SKM-1 treated with dmso at 0.1 percent for 144 hours (cell line): ENCODE measurements around the gene MYO7B.
A peak's percentile ranks its signal among the peaks of the same experiment; 100 is the strongest.

Experiments
- DNase-seq: peaks from one replicate; lab custom pipeline; 2025; ENCODE audit not compliant: unreplicated experiment; lab: John Stamatoyannopoulos, UW

Gene MYO7B

DNA sequence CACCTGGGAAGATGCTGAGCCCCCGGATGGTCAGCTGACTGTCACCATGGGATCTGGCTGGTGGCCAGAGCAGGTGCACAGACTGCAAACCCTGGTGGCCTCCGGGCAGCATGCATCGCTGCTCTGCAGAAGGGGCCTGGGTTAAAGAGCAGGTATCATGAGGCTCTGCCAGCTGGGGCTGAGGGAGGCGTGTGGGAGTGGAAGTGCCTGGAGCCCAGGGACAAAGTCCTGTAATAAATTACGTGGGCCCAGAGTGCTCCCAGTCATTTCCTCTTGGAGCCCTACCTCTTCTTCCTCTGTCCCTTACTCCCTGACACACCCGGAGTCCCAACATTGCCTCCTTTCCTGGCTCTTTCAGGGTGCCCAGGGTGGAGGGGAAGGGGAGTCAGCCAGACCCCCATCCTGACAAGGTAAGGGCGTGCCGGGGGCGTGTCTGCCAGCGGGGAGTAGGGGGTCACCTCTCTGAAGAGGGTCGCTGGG, at the start of gene MYO7B:
MYO7B (plus strand) TSS at position 262 of the 480 bp plus-strand sequence. CDS start 24,040 bp downstream, outside the sequence.
- no peak for DNase-seq

DNA sequence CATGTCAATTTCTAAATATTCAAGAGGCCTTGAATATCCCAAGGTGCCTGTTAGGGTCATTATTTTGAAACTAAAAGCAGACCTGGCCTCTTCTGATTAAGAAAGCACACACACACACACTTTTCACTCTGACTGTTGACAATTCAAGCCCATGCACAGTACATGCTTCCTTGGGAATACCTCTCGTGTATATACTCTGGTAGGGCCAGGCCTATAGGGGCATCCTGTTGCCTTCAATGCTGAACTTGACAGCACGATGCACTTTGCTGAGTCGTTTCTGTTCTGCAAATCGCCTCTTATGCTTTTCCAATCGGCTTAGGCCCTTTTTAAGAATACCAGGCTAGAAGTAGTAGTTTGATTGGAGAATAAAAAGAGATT, 49.8 kb upstream of the MYO7B start:
- no peak for DNase-seq

DNA sequence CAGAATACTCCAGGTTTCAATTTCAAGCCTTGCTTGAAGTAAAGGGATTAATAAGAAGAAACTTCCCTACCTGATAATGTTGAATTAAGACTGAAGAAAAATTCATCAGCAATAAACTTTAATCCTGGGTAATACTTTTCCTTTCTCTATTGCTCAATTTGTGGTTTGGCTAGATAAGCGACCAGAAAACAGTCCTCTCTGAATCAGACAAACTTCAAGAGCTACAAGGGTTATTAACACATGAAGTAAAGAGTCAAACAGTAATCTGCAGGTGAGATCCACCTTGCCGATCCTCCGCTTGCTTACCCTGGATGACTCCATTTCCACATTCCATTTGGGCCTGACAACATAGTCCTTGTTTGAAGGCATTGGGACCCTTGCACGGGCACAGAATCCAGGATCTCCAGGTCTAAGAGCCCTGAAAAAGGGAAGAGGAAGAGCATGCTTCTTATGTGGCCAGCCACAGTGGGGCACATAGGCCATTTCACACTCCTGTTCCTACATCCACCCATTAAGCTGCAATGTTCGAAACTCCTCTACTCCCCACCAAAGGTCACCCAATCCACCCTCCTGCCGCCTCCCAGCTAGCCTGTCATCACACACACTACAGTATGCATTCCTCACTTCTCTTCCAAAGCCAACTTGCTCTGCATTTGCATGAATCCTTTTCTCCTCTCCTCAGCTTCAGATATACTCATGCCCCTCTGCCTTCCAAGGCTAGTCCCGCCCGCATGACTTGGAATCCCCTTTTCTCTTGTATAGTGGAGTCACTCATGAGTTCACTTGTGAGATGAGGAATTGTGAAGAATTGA, 49.0 kb upstream of the MYO7B start:
- DNase-seq, result peak; percentile 70

DNA sequence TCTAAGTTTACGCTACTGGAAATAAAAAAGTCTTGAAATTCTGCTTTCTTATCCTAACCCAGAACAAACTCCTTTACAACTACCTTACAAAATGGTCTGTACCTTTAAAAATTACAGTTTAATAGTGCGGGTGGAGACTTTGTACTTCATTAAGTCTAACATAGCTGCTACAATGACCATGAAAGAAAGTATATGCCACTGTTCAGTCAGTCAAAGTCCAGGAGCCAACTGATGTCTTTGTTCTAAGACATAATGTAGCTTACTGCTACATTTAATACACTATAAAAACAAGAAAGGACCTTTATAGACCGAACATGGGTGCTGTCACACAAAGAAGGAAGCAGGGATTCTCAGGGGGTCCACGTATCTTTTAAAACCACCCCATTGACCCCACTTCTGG, 45.2 kb upstream of the MYO7B start:
- no peak for DNase-seq

DNA sequence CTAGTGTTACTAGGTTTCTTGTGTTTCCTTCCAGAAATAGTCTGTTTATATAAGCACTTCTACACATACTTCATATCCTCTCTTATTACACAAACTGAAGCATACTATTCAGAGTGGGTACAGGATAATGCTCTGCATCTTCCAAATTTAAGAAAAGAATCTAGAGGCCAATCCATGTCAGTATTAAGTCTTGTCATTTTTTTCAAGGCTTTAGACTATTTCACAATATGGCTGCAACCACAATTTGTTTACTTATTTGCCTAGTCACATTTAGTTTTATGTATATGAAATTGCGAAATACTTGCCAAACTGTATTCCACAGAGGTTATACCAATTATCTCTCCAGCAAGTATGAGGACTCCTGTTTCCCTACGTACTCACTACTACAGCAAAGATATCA, 37.1 kb upstream of the MYO7B start:
- no peak for DNase-seq

DNA sequence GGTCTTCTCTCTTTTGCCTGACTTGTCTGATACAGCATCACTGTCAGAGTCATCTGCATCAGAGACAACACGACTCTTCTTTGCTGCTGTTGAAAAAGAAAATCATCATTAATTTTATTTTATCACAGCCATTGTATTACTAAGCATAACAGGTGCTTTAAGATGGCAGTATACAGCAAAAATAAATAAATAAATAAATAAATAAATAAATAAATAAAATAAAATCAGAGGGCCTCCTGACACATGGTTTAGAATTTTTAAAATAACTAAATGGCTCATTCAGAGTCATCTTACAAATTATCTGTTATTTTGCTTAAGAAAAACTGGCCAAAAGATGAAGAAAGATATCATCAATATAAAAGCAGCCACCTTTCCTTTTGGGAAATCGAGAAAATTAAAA, 32.0 kb upstream of the MYO7B start:
- no peak for DNase-seq

DNA sequence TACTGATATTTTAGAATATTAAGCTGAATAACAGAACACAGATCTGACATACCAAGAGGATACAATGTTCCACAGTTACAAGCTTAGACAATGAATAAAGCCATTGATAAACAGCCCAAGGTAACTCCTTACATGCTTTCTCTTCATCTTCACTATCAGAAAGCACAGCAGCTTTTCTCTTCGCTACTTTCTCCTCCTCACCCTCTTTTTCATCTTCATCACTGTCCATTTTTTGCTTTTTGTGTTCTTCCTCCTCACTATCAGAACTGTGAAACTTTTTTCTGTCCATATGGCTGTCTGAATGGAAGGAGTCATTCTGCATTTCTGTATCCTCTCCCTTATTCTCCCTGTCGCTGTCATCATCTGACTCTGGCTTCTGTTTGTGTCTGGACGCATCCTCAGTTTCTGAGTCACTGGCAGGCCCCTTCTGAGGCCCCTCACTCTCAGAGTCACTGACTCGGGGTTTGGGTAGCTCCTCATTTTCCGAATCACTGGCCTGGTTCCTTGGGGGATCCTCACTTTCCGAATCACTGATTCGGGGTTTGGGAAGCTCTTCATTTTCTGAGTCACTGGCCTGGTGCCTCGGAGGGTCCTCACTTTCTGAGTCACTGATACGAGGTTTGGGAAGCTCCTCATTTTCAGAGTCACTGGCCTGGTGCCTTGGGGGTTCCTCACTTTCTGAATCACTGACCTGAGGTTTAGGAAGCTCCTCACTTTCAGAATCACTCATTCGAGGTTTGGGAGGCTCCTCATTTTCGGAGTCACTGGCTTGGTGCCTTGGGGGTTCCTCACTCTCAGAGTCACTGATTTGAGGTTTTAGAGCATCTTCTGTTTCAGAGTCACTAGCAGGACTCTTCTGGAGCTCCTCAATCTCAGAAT, 30.7 kb upstream of the MYO7B start:
- DNase-seq, result no peak

DNA sequence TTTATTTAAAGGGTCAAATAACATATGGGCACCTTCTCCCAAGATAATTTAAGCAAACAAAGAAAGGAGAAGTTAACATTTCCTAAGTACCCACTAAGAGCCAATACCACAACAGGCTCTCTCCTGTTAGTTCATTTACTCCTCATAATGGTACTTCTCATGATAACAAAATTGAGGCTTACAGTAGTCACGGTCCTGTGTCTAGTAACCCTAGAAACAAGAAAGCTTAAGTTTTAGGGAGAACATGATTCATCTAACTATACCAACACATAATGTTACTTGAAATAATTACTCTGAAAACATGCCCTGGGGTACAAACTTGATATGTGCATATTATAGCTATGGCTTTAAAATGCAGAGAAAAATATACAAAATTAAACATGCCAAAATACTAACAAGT, 29.0 kb upstream of the MYO7B start:
- peak; percentile 29 for DNase-seq

DNA sequence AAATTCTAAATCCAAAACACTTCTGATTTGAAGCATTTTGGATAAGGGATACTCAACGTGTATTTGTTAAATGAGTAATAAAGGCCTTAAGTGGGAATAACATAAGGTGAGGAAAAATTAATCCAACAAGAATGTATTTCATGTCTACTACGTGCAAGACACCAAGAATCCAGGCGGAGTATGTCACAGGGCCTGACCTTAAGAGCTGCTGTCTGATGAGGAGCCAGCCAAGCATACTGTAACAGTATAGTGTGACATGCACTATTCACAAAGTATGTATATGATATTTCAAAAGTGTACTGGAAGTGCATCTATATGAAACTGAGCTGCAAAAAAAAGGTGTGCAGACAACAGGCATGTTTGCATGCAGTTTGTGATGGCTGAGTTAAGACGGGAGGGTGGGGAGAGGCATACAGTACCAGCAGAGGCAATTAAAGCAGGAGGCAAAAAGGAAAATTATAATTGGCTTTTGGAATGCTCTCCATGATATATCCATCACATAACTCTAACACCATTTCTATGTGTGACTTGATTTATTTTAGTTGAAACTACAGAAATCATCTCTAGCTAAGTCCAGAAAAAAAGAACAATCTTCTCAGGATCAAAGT, 27.4 kb upstream of the MYO7B start:
- no peak for DNase-seq

DNA sequence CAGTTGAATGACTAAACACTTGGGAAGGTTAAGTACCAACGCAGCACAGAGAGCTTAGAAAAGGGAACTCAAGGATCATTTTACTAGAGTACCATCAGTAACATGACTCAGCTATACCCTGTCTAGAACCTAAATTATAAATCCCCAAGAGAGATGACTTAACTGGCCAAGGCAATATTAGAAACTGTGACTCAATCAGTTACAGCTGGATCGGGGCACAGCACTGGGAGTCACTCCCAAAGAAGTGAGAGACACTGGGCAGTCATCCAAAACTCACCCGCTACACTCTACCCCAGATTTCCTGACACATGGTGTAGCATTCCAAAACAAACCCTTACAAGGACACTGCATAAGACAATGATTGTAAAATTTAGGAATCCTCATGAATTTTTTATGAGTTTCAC, 26.9 kb upstream of the MYO7B start:
- peak; percentile 30 for DNase-seq

DNA sequence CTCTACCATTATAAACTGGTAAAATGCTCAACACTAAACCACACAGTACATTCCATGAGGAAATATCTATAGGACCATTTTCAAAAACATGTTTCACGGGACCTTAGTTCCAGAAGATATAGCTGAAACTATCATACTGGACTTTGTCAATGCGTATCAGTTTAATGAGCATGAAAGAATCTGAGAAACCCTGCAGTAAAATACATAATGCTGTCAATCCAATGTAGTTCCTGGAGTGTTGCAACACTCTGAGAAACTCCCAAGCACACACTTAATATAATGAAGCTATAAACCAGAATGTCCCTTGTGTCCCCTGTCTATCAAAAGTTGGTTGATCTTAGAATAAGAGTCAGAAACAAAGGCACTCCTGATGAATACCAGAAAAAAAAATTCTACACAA, 25.4 kb upstream of the MYO7B start:
- no peak for DNase-seq

DNA sequence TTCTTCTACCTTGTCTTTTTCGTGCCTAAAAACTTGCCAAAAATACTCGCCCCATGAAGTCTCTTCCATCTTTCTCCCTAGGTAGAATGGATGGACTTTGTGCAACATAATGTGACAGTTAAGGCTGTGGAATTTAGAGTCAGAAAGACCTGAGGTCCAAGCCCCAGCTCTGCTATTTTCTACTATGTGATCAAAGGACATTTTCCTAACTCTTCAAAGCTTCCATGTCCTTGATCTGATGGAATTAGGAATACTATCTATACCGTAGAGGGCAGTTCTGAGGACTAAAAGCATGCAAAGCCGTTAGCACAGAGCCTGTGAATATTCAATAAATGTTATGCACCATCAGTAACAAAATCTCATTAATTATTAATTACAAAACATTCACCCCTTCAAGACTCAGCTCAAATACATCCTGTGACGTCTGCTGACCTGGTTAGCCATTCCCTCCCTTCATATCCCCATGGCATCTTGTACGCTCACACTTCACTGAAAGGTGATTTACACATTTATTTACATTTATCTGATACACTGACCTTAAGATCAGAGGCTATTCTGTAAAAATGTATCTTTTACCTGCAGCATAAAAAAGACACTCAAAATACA, 24.3 kb upstream of the MYO7B start:
- no peak for DNase-seq

DNA sequence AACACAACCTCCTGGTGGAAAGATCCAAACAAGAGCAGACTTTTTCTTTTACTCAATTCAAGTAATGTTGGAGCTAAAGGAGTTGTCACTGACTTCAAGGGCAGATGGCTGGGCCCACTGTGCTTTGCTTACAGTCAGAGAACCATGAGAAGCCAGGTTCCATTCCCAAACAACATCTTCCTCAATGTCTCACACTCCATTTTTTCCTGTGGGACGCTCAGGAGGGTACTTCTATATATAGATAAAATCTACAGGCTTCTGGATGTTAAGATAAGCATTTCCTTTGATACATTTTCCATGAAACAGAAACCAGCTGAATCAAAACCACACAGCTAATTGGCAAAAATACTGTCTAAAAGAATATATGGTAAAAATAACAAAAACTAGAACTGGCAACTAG, 23.6 kb upstream of the MYO7B start:
- no peak for DNase-seq

DNA sequence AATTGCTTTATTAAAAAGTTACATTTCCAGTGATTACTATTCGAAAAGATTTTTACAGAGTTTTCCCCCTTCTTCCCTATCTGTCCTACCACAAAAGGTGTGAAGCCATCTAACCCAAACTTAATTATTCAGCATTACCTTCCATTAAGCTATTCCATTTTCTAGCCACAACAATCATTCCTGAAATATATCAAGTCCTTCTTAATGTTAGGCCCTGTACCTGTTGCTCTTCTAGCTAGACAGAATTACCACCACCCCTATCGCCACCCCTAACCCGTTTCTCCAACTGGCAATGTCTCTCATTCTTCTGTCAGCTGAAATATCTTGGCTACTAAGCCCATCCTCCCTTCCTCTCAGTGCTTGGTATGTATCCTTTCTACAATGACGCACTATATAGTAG, 23.1 kb upstream of the MYO7B start:
- no peak for DNase-seq

DNA sequence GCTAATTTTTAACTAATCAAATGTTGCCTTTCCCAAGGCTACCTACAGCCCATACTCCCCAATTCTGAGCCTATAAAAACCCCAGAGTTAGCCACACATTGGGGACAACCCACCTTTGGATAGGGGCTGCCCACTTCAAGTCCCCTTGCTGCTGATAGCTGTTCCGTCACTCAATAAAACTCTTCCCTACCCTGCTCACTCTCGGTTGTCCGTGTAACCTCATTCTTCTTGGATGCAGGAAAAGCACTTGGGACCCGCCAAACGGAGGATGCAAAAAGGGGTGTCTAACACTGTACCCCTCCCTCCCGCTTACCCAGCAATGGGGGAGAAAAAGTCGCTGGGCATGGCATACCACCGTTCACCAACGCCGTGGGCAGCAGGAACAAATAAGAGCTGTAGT, 21.4 kb upstream of the MYO7B start:
- DNase-seq, result no peak

DNA sequence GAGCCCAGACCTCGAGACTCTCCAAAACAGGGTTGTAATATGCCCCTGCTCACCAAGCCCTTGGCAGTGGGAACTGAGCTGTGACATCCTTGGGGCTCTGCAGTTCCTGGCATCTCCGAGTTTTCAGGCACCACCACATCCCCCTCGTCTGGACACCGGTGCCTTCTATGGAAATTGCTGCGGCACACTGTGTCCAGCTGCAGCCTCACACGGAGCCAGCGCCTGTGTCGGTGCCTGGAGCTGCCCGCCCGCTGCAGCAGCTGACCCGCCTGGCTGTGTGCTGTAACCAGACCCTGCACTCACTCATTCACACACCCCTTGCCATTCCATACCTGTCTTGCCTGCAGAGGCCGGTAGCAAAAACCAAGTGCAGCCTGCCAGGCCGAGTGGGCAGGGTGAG, 21.0 kb upstream of the MYO7B start:
- DNase-seq, result no peak

DNA sequence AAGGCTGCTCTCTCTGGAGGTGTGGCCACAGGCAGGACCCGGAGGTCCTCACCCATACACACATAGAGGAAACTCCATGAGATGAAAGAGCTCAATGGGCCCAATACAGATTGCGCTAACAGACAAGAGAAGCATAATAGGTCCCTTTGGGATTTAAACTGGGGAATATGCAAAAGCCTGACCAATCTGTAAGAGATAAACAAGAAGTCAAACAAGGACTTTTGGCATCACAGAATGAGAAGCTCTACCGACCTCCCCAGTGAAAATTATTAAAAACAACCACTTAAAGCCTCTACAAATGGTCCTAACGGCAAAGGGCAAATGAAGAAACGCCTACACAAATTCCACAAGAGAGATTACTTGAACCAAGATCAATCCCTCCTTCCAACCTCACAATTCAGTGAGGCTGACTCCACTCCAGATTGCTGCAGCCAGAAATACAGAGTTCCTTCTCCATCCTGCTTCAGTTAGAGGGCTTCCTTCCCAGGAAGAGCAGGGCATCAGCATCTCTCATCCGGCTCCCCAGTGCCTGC, 20.0 kb upstream of the MYO7B start:
- no peak for DNase-seq

DNA sequence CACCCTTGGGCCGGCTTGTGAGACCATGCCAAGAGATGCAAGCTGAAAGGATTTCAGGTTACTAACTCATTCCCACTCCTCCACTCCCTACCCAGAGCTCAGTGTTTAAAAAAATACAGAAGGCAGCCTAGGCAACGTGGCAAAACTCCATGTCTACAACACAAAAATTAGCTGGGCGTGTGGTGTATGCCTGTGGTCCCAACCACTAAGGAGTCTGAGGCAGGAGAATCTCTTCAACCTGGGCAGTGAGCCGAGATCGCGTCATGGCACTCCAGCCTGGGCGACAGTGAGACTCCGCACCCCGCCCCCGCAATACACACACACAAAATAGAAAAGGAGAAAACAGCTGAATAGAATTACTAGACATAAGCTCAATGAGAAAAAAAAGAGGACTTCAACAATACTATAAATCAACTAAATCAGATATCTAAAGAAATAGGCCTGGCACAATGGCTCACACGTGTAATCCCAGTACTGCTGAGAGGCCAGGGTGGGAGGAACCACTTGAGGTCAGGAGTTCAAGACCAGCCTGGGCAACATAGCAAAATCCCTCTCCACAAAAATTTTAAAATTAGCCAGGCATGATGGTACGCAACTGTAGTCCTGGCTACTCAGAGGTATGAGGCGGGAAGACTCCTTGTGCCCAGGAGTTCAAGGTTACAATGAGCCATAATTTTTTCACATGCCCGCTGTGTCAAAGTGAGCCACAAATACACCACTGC, 19.3 kb upstream of the MYO7B start:
- no peak for DNase-seq

DNA sequence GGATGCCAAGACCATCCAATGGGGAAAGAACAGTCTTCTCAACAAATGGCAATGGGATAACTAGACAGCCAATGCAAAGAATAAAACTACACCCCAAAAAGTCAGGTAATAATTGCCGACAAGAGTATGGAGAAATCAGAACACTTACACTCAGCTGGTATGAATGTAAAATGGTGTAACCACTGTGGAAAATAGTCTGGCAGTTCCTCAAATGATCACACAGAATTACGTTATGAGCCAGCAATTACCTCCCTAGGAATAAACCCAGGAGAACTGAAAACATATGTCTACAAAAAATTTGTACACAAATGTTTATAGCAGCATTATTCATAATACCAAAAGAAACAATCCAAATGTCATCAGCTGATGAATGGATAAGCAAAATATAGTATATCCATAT, 18.0 kb upstream of the MYO7B start:
- DNase-seq, result no peak

DNA sequence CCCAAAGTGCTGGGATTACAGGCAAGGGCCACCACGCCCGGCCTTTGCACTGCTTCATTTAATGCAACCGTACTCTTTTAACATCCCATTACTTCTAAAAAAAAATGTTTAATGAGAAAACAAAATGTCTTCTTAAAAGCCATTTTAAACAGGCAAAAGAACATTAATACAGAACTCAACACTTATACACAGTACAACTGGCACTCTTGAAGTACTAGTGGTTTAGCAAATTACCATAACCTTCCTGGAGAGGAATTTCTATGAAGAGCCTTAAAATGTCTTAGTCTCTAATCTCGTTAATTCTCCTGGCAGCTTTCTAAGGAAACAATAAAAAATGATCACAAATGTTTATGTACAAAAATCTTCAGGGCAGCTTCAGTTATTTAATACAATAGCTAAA, 15.1 kb upstream of the MYO7B start:
- DNase-seq, result no peak
